CD4-positive, alpha-beta memory T cell (primary cell): ENCODE data around the gene TRIM8. TPM values are rescaled to one million over a fixed set of nuclear protein-coding genes. Genes with fewer than 3 reads are reported as not detected.

ENCODE experiments used
- CTCF ChIA-PET: fragments of 350-600 bp; sonication (Branson Sonifier 250); formaldehyde crosslinking; loops from one replicate; lab custom pipeline; 2021; ENCODE audit warnings: inconsistent platforms; ENCODE audit not compliant: partially characterized antibody; lab: Charles Lee
- POLR2A ChIA-PET: fragments of 350-600 bp; sonication (Branson Sonifier 250); formaldehyde crosslinking; loops from one replicate; lab custom pipeline; 2021; ENCODE audit not compliant: partially characterized antibody; lab: Charles Lee
- DNase-seq, 5 donors: peaks; one replicate each; pipeline versions ENCODE4 v3.0.0 to v3.0.0-alpha.2; 2020 to 2022; ENCODE audit warnings: mixed read lengths in 1 of 5
- H3K27ac ChIP-seq: one replicate; pipeline ENCODE4 v1.7.0; 2013; ENCODE audit warnings: low read depth, low read length
- H3K27me3 ChIP-seq: 2 replicates; pipeline ENCODE4 v1.7.0; 2013; ENCODE audit warnings: mild to moderate bottlenecking, low read length, moderate library complexity; ENCODE audit not compliant: insufficient read depth
- H3K36me3 ChIP-seq: 2 replicates; pipeline ENCODE4 v1.7.0; 2013; ENCODE audit warnings: mild to moderate bottlenecking, low read length, moderate library complexity; ENCODE audit not compliant: insufficient read depth
- H3K4me1 ChIP-seq: 2 replicates; pipeline ENCODE4 v1.7.0; 2013; ENCODE audit warnings: mild to moderate bottlenecking, low read length, moderate library complexity; ENCODE audit not compliant: insufficient read depth
- H3K4me3 ChIP-seq, 2 donors: one replicate each; pipeline ENCODE4 v1.7.0; 2013; ENCODE audit warnings: low read length in 2 of 2, mild to moderate bottlenecking in 1 of 2
- H3K9me3 ChIP-seq, 2 donors: one replicate each; pipeline ENCODE4 v1.7.0; 2013; ENCODE audit warnings: low read length in 2 of 2, control low read depth in 1 of 2; ENCODE audit not compliant: control insufficient read depth in 1 of 2
- H3K27ac Mint-ChIP-seq, 7 donors: one replicate each; pipeline ENCODE4 v1.8.0; 2020 to 2021; ENCODE audit warnings: mixed read lengths in 7 of 7, mild to moderate bottlenecking in 6 of 7, inconsistent platforms in 3 of 7, moderate library complexity in 3 of 7
- H3K27me3 Mint-ChIP-seq, 2 donors: one replicate each; pipeline ENCODE4 v1.8.0; 2020 to 2021; ENCODE audit warnings: mixed read lengths in 2 of 2
- H3K36me3 Mint-ChIP-seq, 2 donors: one replicate each; pipeline ENCODE4 v1.8.0; 2020 to 2021; ENCODE audit warnings: mixed read lengths in 2 of 2, inconsistent platforms in 1 of 2, mild to moderate bottlenecking in 1 of 2
- H3K4me1 Mint-ChIP-seq, 4 donors: one replicate each; pipeline ENCODE4 v1.8.0; 2020 to 2021; ENCODE audit warnings: mixed read lengths in 4 of 4, mild to moderate bottlenecking in 1 of 4
- H3K4me3 Mint-ChIP-seq, 8 donors: one replicate each; pipeline ENCODE4 v1.8.0; 2020 to 2021; ENCODE audit warnings: mixed read lengths in 8 of 8, mild to moderate bottlenecking in 7 of 8, moderate library complexity in 6 of 8, inconsistent platforms in 3 of 8
- H3K9me3 Mint-ChIP-seq, 8 donors: one replicate each; pipeline ENCODE4 v1.8.0; 2020 to 2021; ENCODE audit warnings: mixed read lengths in 8 of 8, mild to moderate bottlenecking in 5 of 8, inconsistent platforms in 3 of 8, moderate library complexity in 1 of 8
- intact Hi-C: fragments of 100-400 bp; cut with micrococcal nuclease; formaldehyde crosslinking; loops from one replicate; pipeline ENCODE4 v1.15.1; 2023
- polyA plus RNA-seq, 2 donors: library from polyadenylated mRNA; unstranded; fragments of 300-500 nt; fragmentation: Illumina TruSeq; gene quantifications; one replicate each; pipeline ENCODE4 v1.2.3, GENCODE V29; 2021
- total RNA-seq, 2 experiments: library from RNA; stranded (reverse); gene quantifications; one replicate each; pipeline ENCODE4 v1.2.3, GENCODE V29; 2021

Gene TRIM8
- total and polyA plus RNA-seq, 4 experiments from 2014 or later, result 33.0 to 71.6 (median 62.4) TPM

GRCh38 chr10:102641402-102641801 is 2.9 kb upstream of the TRIM8 start:
- Histone ChIP-seq H3K27me3 (no peaks in the 10 kb centered on the region), H3K27ac (peak overlapping the region; percentile 94), H3K4me1 (peaks cover 7% of the 10 kb centered on the region), H3K4me3 (peak overlapping the region; percentile 26 to 78), H3K36me3 (no peaks in the 10 kb centered on the region), H3K9me3 (no peaks in the 10 kb centered on the region)
- H3K4me3 Mint-ChIP-seq, result peak overlapping the region; percentile 90 to 96 (median 92)
- H3K9me3 Mint-ChIP-seq, result peaks cover 0 to 2% (median 0%) of the 10 kb centered on the region in 8 donors
- DNase-seq, result no peak
- H3K36me3 Mint-ChIP-seq, result peaks cover 0 to 20% of the 10 kb centered on the region in 2 donors
- H3K4me1 Mint-ChIP-seq, result peaks cover 11 to 38% (median 13%) of the 10 kb centered on the region in 4 donors
- ChIA-PET POLR2A (interaction anchor here (0.7 to 5.2 kb wide), 22 partner anchors 9 to 506 kb away, joined by 3 to 33 read pairs (median 6); partner anchors contain the start of genes ACTR1A, ARL3, CUEDC2 and FBXL15), CTCF (interaction anchor here (0.8 to 1.7 kb wide), 2 partner anchors 71 to 73 kb away, joined by 4 read pairs; partner anchors contain the start of genes ARL3 and SFXN2)
- no peaks in the 10 kb centered on the region for H3K27me3 Mint-ChIP-seq
- H3K27ac Mint-ChIP-seq, result peak overlapping the region; percentile 96 to 99 (median 98)
- intact Hi-C loops, result loop anchor here (5.0 to 10.0 kb wide), 3 partner anchors 489 to 1483 kb away; partner anchors contain the start of genes NOLC1, SFR1 and STN1

- intact Hi-C loops, result loop anchor here (1.0 to 10.0 kb wide), 10 partner anchors 29 to 1483 kb away; partner anchors contain the start of genes ACTR1A, ARL3, CNNM2 and GBF1
- Histone ChIP-seq H3K9me3 (no peaks in the 10 kb centered on the region), H3K36me3 (no peaks in the 10 kb centered on the region), H3K27ac (peak overlapping the region; percentile 94), H3K4me3 (peak overlapping the region; percentile 26 to 78), H3K4me1 (peaks cover 14% of the 10 kb centered on the region), H3K27me3 (no peaks in the 10 kb centered on the region)
- Mint-ChIP-seq H3K36me3 (peaks cover 0 to 24% of the 10 kb centered on the region in 2 donors), H3K4me1 (peaks cover 13 to 39% (median 18%) of the 10 kb centered on the region in 4 donors), H3K27me3 (no peaks in the 10 kb centered on the region), H3K27ac (peak overlapping the region; percentile 96 to 99 (median 98)), H3K4me3 (peak overlapping the region; percentile 90 to 97 (median 94)), H3K9me3 (no peaks in the 10 kb centered on the region)
- peak; percentile 91 to 99 (median 95) for DNase-seq
- ChIA-PET POLR2A (interaction anchor here (0.7 to 5.2 kb wide), 25 partner anchors 10 to 824 kb away, joined by 3 to 33 read pairs (median 5); partner anchors contain the start of genes ACTR1A, ARL3, CUEDC2 and FBXL15), CTCF (interaction anchor here (0.8 to 1.7 kb wide), 2 partner anchors 70 to 72 kb away, joined by 4 read pairs; partner anchors contain the start of genes ARL3 and SFXN2)
These were observed 2.2 kb upstream of the TRIM8 start for GRCh38 chr10:102641880-102642735.

- Mint-ChIP-seq H3K36me3 (peaks cover 0 to 24% of the 10 kb centered on the region in 2 donors), H3K27ac (peak overlapping the region; percentile 89 to 96 (median 96)), H3K4me3 (peak overlapping the region; percentile 91 to 97 (median 92)), H3K27me3 (no peaks in the 10 kb centered on the region), H3K9me3 (no peaks in the 10 kb centered on the region), H3K4me1 (peaks cover 16 to 46% (median 23%) of the 10 kb centered on the region in 4 donors)
- peaks cover 21% of the 10 kb centered on the region for H3K4me1 ChIP-seq
- ChIA-PET POLR2A (interaction anchor here (0.8 to 5.2 kb wide), 15 partner anchors 18 to 824 kb away, joined by 3 to 33 read pairs (median 9); partner anchors contain the start of genes ACTR1A, ARL3, CUEDC2 and FBXL15), CTCF (interaction anchor here (1.7 kb wide), 1 partner anchor 71 kb away, joined by 4 read pairs; the partner anchor contains the start of genes ARL3 and SFXN2)
- DNase-seq, result peak in 3 of 5 donors; percentile 65 to 68 (median 68)
- peak overlapping the region; percentile 94 for H3K27ac ChIP-seq
- intact Hi-C loops, result loop anchor here (1.0 to 10.0 kb wide), 10 partner anchors 30 to 1482 kb away; partner anchors contain the start of genes ACTR1A, ARL3, CNNM2 and GBF1
- no peaks in the 10 kb centered on the region for H3K9me3 ChIP-seq
- no peaks in the 10 kb centered on the region for H3K36me3 ChIP-seq
- no peaks in the 10 kb centered on the region for H3K27me3 ChIP-seq
- H3K4me3 ChIP-seq, result peak overlapping the region; percentile 47 to 78
These were observed 1.4 kb upstream of the TRIM8 start for GRCh38 chr10:102642736-102643335.

- POLR2A ChIA-PET, result interaction anchor here (0.7 to 21.9 kb wide), 27 partner anchors 9 to 523 kb away, joined by 3 to 431 read pairs (median 16); partner anchors contain the start of genes ACTR1A, ARL3, C10orf95 and FBXL15
- DNase-seq, result peak; percentile 24 to 66 (median 52)
- H3K36me3 Mint-ChIP-seq, result peaks cover 0 to 24% of the 10 kb centered on the region in 2 donors
These were observed 778 bp upstream of the TRIM8 start for GRCh38 chr10:102643336-102644065.

GRCh38 chr10:102644646-102645387 is 538 bp downstream of the TRIM8 start:
- peak overlapping the region; percentile 82 for H3K27ac ChIP-seq
- H3K27ac Mint-ChIP-seq, result peak overlapping the region; percentile 95 to 100 (median 96)
- H3K4me3 Mint-ChIP-seq, result peak overlapping the region; percentile 93 to 100 (median 96)
- ChIA-PET CTCF (interaction anchor here (0.9 to 4.1 kb wide), 14 partner anchors 10 to 141 kb away, joined by 3 to 44 read pairs (median 8); partner anchors contain the start of genes ARL3, SFXN2 and SUFU), POLR2A (interaction anchor here (0.8 to 21.9 kb wide), 36 partner anchors 10 to 1602 kb away, joined by 3 to 431 read pairs (median 6); partner anchors contain the start of genes ACTR1A, ARL3, BORCS7 and C10orf95)
- no peaks in the 10 kb centered on the region for H3K36me3 ChIP-seq
- peak overlapping the region; percentile 79 to 80 for H3K4me3 ChIP-seq
- peak; percentile 78 to 85 (median 82) for DNase-seq
- intact Hi-C loops, result loop anchor here (1.0 to 10.0 kb wide), 5 partner anchors 29 to 1480 kb away; partner anchors contain the start of genes NOLC1, OGA, SFR1 and STN1
- peaks cover 41% of the 10 kb centered on the region for H3K4me1 ChIP-seq
- no peaks in the 10 kb centered on the region for H3K27me3 Mint-ChIP-seq
- H3K36me3 Mint-ChIP-seq, result peaks cover 4 to 27% of the 10 kb centered on the region in 2 donors
- H3K9me3 Mint-ChIP-seq, result no peaks in the 10 kb centered on the region
- H3K4me1 Mint-ChIP-seq, result peaks cover 29 to 63% (median 38%) of the 10 kb centered on the region in 4 donors
- no peaks in the 10 kb centered on the region for H3K9me3 ChIP-seq
- H3K27me3 ChIP-seq, result no peaks in the 10 kb centered on the region

More at GRCh38 chr10:102643336-102644065, 778 bp upstream of the TRIM8 start:
- Histone ChIP-seq H3K27me3 (no peaks in the 10 kb centered on the region), H3K36me3 (no peaks in the 10 kb centered on the region), H3K9me3 (no peaks in the 10 kb centered on the region), H3K4me1 (peaks cover 28% of the 10 kb centered on the region), H3K4me3 (peak overlapping the region; percentile 47 to 78), H3K27ac (peak overlapping the region; percentile 94)
- H3K9me3 Mint-ChIP-seq, result no peaks in the 10 kb centered on the region
- peak overlapping the region in 6 of 7 donors; percentile 89 to 96 (median 96) for H3K27ac Mint-ChIP-seq
- intact Hi-C loops, result loop anchor here (2.0 to 10.0 kb wide), 4 partner anchors 31 to 1481 kb away; partner anchors contain the start of genes NOLC1, SFR1 and STN1
- no peaks in the 10 kb centered on the region for H3K27me3 Mint-ChIP-seq
- CTCF ChIA-PET, result interaction anchor here (1.0 to 4.1 kb wide), 11 partner anchors 8 to 140 kb away, joined by 3 to 44 read pairs (median 10); partner anchors contain the start of genes ARL3, SFXN2 and SUFU
- peaks cover 22 to 53% (median 29%) of the 10 kb centered on the region in 4 donors for H3K4me1 Mint-ChIP-seq
- peak overlapping the region; percentile 91 to 97 (median 92) for H3K4me3 Mint-ChIP-seq
